Stimulated activated CD4-positive, alpha-beta T cell treated with anti-CD3 and anti-CD28 coated beads, TNF-alpha, amount 100 ng/mL, for 24 hours (primary cell): Measurements from ENCODE around the gene PKD1L1.
"Not testable (repeated sequence)": the region's sequence is repeated elsewhere in the genome, so short reads cannot be mapped to it uniquely, and the experiment has no call there.

Source experiments
- DNase-seq, 3 experiments: peaks; one replicate each; pipeline ENCODE4 v3.0.0-alpha.2; 2020; ENCODE audit warnings: low read depth in 3 of 3

The PKD1L1 gene

DNA sequence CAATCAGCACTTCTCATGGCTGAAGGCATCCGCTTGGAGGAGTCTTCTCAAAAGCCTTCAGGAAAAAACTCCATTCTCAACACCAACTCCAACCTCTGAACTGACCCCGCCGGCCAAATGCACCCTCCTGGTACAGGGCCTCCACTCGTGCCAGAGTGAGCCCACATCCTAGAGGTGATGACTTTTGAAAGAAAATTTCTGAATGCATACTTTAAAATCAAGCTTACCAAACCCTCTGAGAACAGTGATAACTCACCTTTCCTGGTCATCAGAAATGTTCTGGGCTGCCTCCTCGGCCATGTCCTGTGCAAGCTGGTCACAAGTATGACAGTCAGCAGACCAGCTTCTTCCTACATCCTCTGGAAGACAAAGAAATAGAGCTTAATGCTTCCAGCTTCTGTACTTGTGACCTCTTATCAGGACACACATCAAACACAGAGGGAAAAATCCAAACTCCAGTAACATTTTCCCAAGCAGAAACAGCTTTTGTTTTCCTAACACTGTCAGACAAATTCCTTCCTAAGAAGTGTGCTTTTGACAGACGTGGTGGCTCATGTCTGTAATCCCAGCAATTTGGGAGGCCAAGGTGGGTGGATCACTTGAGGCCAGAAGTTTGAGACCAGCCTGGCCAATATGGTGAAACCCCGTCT lies at the start of gene PKD1L1:
TSS of gene PKD1L1 (minus strand) at position 326 of the 650 bp plus-strand sequence. CDS start at position 300, 26 bp downstream.
- no peak for DNase-seq

GRCh38 chr7:47992446-47992845 lies 44.2 kb upstream of the PKD1L1 start:
- DNase-seq = no peak

- peak; percentile 67 to 85 (median 72) for DNase-seq
Observed at GRCh38 chr7:47991741-47992311, 43.6 kb upstream of the PKD1L1 start.

GRCh38 chr7:47991270-47991669 lies 43.0 kb upstream of the PKD1L1 start:
- DNase-seq = no peak

GRCh38 chr7:47990592-47990991 lies 42.3 kb upstream of the PKD1L1 start:
- DNase-seq = no peak

- not testable (repeated sequence) for DNase-seq
Observed at GRCh38 chr7:47989607-47990400, 41.5 kb upstream of the PKD1L1 start.

GRCh38 chr7:47988496-47989386 lies 40.5 kb upstream of the PKD1L1 start:
- no peak for DNase-seq

DNA sequence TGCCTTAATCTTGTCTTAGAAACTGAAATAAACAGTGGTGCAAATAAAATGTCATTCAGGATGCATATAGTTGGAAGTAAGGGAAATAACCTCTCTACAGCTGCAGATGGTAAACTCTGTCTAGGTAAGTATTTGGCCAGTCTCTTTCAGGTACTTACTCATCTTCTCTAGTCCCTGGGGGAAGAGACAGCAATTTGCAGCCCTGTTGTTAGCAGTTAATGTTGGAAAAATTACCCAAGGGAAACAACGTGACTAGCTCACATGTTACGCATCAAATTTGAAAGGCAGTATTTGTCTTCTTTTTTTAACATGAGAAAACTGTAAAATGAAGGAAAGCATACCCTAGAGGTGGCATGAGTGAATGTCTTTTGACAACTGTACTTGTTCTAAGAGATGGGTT lies 34.3 kb upstream of the PKD1L1 start:
- no peak for DNase-seq

- DNase-seq = not testable (repeated sequence)
Observed at GRCh38 chr7:47980648-47981047, 32.4 kb upstream of the PKD1L1 start.

DNA sequence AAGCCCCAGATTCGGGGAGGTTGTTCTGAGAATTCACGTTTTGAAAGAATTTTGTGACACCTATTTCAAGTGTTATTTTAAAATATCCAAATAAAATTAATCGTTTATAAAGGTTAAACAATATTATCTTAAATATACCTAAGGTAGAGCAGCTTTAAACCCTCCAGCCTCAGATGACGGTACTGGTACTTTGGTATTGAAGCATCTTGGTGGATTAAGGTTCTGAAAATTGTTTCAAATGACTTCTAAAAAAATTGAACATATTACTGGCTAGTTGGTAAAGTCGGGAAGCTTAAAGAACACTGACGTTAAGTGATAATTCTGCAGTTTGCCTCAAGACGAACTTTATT lies 31.5 kb upstream of the PKD1L1 start:
- no peak for DNase-seq

DNA sequence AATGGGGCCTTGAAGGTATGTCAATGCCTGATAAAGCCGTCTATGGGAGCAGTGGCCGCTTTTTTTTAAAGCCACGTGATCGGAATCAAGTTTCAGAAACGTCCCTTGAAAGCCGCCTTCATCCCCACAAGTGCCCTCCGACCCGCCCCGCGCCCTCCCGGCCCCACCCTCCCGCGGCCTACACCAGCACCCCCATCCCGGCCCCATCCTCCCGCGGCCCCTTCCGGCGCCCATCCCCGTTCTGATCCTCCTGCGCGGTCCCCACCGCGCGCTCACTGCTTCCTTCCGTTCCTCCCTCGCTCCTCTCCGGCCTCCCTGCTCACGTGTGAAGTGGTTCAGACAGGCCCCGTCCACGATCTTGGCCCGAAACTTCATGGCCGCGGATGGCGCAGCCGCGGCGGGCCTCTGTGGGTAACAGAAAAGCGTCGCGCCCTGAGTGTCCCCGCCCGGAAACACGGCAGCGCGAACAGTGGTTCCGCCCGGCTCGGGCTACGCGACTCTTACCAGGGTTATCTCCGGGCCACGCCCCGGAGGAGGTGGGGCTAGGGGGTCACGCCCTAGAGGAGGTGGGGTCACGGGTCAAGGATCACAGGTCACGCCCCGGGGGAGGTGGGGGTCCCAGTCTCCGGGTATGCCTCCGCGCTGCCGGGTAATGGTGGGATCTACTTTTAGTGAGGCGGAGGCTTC lies 31.0 kb upstream of the PKD1L1 start, which contains the start of gene HUS1:
TSS of gene HUS1 (minus strand) at position 471 of the 687 bp plus-strand sequence. CDS start at position 375, 96 bp downstream.
- peak; percentile 81 to 91 (median 89) for DNase-seq

- DNase-seq = no peak
Observed at GRCh38 chr7:47978790-47979144, 30.5 kb upstream of the PKD1L1 start.

GRCh38 chr7:47973739-47974138 lies 25.5 kb upstream of the PKD1L1 start:
- no peak for DNase-seq

DNA sequence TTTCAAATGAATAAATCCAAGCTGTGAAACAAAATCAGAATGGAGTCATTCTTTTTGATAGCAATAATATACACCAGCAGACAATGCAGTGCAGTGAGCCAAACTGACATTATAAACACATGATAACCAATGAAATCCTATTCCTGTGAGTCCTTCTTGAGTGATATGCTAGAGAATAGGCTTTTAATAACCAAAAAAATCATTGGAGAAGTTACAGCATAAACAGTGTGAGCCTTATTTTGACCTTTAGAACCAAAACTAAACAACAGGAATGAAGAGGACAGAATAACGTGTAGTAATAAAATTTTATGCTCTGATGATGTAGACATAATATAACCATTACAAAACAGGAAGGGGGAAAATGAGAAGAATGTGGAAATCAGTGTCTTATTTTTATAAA lies 22.5 kb upstream of the PKD1L1 start:
- no peak for DNase-seq

DNA sequence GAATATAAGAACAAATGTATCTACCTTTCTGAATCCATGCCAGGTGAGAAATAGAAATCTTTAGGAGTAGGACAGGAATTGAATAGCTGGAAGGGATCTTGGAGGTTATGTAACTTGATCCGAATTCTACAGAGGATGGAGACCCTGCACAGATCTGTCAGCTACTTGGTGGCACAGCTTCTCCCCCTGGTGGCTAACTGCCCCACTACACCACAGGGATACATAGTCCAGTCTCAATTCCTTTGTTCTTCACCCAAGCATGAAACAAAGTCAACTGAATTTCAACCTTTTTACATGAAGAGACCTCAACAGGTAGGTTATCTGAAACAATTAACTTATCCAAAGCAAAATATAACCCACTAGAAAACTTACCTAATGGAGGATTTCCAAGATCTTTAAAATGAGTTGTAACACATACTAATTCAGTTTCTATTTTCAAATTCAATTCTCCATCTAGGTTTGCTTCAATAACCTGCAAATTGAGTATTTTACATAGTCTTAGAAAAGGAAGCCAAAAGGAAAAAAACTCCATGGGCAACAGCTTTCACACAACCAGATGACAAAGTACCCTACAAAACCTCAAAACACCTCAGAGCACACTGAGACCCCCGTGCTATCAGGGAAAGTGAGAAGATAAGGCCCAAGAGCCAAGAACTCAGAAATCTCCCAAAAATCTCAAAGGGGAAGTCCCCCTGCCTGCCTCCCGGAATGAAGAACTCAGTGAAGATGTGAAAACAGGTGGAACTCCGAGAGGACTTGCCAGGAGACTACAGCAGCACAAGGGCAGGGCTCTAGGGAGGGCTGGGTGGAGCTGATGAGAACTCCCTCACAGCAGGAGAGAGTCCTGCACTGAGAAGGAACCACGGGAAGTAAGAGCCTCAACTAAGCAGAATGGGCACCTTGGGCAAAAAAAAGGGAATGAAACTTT lies 20.8 kb upstream of the PKD1L1 start:
- DNase-seq = peak; percentile 22 to 57 (median 24)

GRCh38 chr7:47967708-47968107 lies 19.4 kb upstream of the PKD1L1 start:
- no peak for DNase-seq

DNA sequence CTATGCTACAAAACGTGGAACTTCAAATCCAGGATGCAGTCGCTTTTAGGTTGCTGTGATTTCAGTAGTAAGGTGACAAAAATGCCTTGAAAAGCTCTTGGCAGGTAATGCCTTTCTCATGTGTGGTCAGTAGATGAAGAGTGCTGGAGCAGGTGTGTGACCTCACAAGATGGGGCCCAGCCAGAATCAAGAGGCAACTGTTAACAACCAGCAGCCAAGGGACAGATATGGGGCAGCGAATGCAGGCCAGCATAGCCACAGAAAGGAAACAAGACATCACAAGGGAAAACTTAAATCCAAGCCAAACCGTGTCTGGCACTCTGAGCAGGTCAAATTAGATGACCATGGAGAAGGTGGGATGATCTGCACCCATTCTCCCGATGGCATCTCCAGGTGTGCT lies 18.9 kb upstream of the PKD1L1 start:
- DNase-seq = no peak

- no peak for DNase-seq
Observed at GRCh38 chr7:47965456-47965855, 17.2 kb upstream of the PKD1L1 start.

DNA sequence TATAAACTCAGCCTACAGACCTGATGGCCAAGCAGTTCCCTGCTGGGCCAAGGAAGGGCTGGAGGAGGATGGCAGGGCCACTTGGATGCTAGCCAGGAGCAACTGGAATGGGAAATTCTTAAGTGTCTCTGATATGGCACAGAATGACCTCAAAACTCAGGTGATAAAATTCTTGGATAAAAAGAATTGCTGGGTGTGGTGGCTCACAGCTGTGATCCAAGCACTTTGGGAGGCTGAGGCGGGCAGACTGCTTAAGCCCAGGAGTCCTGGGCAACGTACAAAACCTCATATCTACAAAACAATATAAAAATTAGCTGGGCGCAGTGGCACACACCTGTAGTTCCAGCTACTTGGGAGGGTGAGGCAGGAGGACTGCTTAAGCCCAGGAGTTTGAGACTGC lies 14.0 kb upstream of the PKD1L1 start:
- no peak for DNase-seq

GRCh38 chr7:47957156-47957555 lies 8.9 kb upstream of the PKD1L1 start:
- no peak for DNase-seq
